ENCODE results near the gene FADS2.

Gene FADS2

GRCh38 chr11:61841636-61842527 lies 13.8 kb downstream of the FADS2 start:
- no peak overlapping the region for H3K27ac ChIP-seq
- no peak for TF ChIP-seq CTCF (conservative IDR thresholded peaks at IDR 0.05)

- H3K27ac ChIP-seq, result no peak overlapping the region
- TF ChIP-seq CTCF (conservative IDR thresholded peaks at IDR 0.05), result no peak
Measured at GRCh38 chr11:61842528-61842820, 14.4 kb downstream of the FADS2 start.

DNA sequence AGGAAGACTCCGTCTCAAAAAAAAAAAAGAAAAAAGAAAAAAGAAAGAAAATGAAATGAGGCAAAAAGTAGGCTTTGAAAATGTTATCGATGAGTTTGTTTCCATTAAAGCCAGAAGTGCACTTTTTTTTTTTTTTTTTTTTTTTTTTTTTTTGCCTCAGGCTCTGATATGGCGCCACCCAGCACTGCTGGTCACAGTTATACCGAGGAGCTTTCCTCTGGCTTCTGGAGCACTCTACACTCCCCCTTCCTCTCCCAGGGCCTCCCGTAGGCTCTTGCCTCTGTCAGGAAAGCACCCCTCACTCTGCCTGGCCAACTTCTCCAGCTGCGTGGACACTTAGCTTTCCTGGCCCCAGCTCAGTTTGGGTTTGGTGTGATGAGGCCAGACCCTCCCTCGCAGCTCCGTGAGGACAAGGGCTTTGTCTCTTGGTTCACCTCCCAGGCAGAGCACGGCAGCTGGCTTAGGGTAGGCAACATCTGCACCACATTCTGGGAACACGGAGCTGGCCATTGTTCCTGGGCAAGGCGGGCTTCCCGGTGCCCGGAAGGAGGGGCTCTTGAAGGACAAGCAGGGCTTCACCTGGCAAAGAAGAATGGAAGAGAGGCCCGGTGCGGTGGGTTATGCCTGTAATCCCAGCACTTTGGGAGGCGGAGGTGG lies 16.9 kb downstream of the FADS2 start:
- H3K27ac ChIP-seq, result no peak overlapping the region
- no peak for TF ChIP-seq CTCF (conservative IDR thresholded peaks at IDR 0.05)

- TF ChIP-seq CTCF (conservative IDR thresholded peaks at IDR 0.05), result no peak
- H3K27ac ChIP-seq, result no peak overlapping the region
Measured at GRCh38 chr11:61846362-61847020, 18.4 kb downstream of the FADS2 start.

- no peak for TF ChIP-seq CTCF (conservative IDR thresholded peaks at IDR 0.05)
- no peak overlapping the region for H3K27ac ChIP-seq
Measured at GRCh38 chr11:61847914-61848581, 19.9 kb downstream of the FADS2 start.

DNA sequence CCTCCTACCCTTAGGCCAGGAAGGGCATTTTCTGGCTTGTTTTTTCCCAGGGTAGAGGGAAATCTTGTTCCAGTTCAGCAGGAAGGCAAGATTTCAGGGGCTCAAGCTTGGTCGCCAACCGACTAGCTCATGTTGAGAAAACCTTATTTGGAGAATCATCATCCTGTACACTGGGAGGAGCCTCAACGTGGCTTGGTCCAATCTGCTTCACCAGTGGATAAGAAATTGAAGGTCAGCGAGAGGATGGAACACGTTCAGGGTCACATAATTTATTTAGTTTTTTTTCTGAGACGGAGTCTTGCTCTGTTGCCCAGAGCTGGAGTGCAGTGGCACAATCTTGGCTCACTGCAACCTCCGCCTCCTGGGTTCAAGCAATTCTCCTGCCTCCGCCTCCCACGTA lies 20.5 kb downstream of the FADS2 start:
- no peak overlapping the region for H3K27ac ChIP-seq
- no peak for TF ChIP-seq CTCF (conservative IDR thresholded peaks at IDR 0.05)

- no peak overlapping the region for H3K27ac ChIP-seq
- TF ChIP-seq CTCF (conservative IDR thresholded peaks at IDR 0.05), result no peak
Measured at GRCh38 chr11:61850687-61851086, 22.6 kb downstream of the FADS2 start.
